HepG2 (cell line): ENCODE data around the gene MEIS3. TPM values are rescaled to one million over a fixed set of nuclear protein-coding genes. Genes with fewer than 3 reads are reported as not detected.

Experiments used
- CEBPG ChIP-seq: IDR thresholded peaks from 2 replicates; pipeline ENCODE4 v1.6.1; 2016
- KDM3A ChIP-seq: IDR thresholded peaks from 2 replicates; pipeline ENCODE4 v1.6.1; 2018; ENCODE audit warnings: low read depth, missing compliant biosample characterization
- KDM5A ChIP-seq: fragments of 200-600 bp; sonication (generic); IDR thresholded peaks from 2 replicates; pipeline ENCODE4 v1.7.0; 2018; ENCODE audit warnings: antibody characterized with exemption, mild to moderate bottlenecking, low read length, borderline replicate concordance
- KMT2B ChIP-seq: IDR thresholded peaks from 2 replicates; pipeline ENCODE4 v1.6.1; 2016; ENCODE audit warnings: missing genetic modification reagents, missing compliant biosample characterization
- MAFF ChIP-seq: IDR thresholded peaks from 2 replicates; pipeline ENCODE4 v1.6.1; 2011; ENCODE audit warnings: low read depth, low read length, improper control_type of control experiment
- MAFK ChIP-seq, 2 experiments: IDR thresholded peaks in 1 of 2; conservative IDR thresholded peaks in 1 of 2; 2 replicates each; pipeline ENCODE4 v1.6.1; 2011; ENCODE audit warnings: improper control_type of control experiment in 2 of 2, low read length in 2 of 2
- MED1 ChIP-seq: sonication (generic); formaldehyde crosslinking; IDR thresholded peaks from 2 replicates; pipeline ENCODE4 v1.4.0; 2020; ENCODE audit warnings: missing genetic modification reagents
- MIER2 ChIP-seq: IDR thresholded peaks from 2 replicates; pipeline ENCODE4 v1.6.1; 2016; ENCODE audit warnings: missing biosample characterization, missing genetic modification reagents
- POLR2A ChIP-seq, 2 experiments: IDR thresholded peaks; 2 replicates each; pipeline ENCODE4 v1.6.1; 2011; ENCODE audit warnings: low read depth in 2 of 2, low read length in 2 of 2, mild to moderate bottlenecking in 1 of 2, moderate library complexity in 1 of 2; ENCODE audit not compliant: insufficient read depth in 1 of 2
- SALL1 ChIP-seq: sonication (generic); formaldehyde crosslinking; IDR thresholded peaks from 2 replicates; pipeline ENCODE4 v1.8.0; 2022; ENCODE audit warnings: mild to moderate bottlenecking, missing genetic modification reagents
- SAP130 ChIP-seq: IDR thresholded peaks from 2 replicates; pipeline ENCODE4 v1.6.1; 2016; ENCODE audit warnings: low read depth
- SMC3 ChIP-seq: IDR thresholded peaks from 2 replicates; pipeline ENCODE4 v1.6.1; 2011; ENCODE audit warnings: low read length, improper control_type of control experiment
- SRY ChIP-seq: sonication (generic); formaldehyde crosslinking; IDR thresholded peaks from 2 replicates; pipeline ENCODE4 v1.8.0; 2022; ENCODE audit warnings: mild to moderate bottlenecking, missing genetic modification reagents
- SSRP1 ChIP-seq: IDR thresholded peaks from 2 replicates; pipeline ENCODE4 v1.6.1; 2016; ENCODE audit warnings: control low read depth
- ZFP37 ChIP-seq: sonication (generic); formaldehyde crosslinking; IDR thresholded peaks from 2 replicates; pipeline ENCODE4 v1.4.0; 2020; ENCODE audit warnings: missing genetic modification reagents, borderline replicate concordance
- ZFP82 ChIP-seq: sonication (generic); formaldehyde crosslinking; IDR thresholded peaks from 2 replicates; pipeline ENCODE4 v1.5.1; 2020; ENCODE audit warnings: mild to moderate bottlenecking, missing genetic modification reagents, borderline replicate concordance
- ZNF12 ChIP-seq: sonication (generic); formaldehyde crosslinking; IDR thresholded peaks from 2 replicates; pipeline ENCODE4 v1.5.0; 2020; ENCODE audit warnings: missing genetic modification reagents
- ZNF607 ChIP-seq: sonication (generic); formaldehyde crosslinking; IDR thresholded peaks from 2 replicates; pipeline ENCODE4 v1.5.1; 2020; ENCODE audit warnings: missing genetic modification reagents, mild to moderate bottlenecking, borderline replicate concordance
- ZNF629 ChIP-seq: sonication (generic); formaldehyde crosslinking; conservative IDR thresholded peaks from 2 replicates; pipeline ENCODE4 v1.5.0; 2020; ENCODE audit warnings: missing genetic modification reagents
- ZNF713 ChIP-seq: sonication (generic); formaldehyde crosslinking; IDR thresholded peaks from 2 replicates; pipeline ENCODE4 v1.4.0; 2020; ENCODE audit warnings: mild to moderate bottlenecking, missing genetic modification reagents
- ZSCAN25 ChIP-seq: sonication (generic); formaldehyde crosslinking; IDR thresholded peaks from 2 replicates; pipeline ENCODE4 v1.8.0; 2022; ENCODE audit warnings: mild to moderate bottlenecking, missing genetic modification reagents
- polyA plus RNA-seq, 8 experiments: library from polyadenylated mRNA; depleted of rRNA in 3 of 8; stranded (reverse) in 7 of 8; unstranded in 1 of 8; fragments of >200 nt; fragmentation: Illumina TruSeq in 4 of 8; extraction: Trizol in 4 of 8; gene quantifications; 2 replicates each; pipeline versions ENCODE4 v1.2.1 to v1.2.3, GENCODE V29; 2011 to 2016; ENCODE audit warnings: low read depth in 4 of 8, missing spikeins in 1 of 8, mixed read lengths in 1 of 8; ENCODE audit not compliant: insufficient read depth in 1 of 8
- total RNA-seq, 5 experiments: library from RNA; depleted of rRNA; stranded (reverse); fragments of >200 nt; fragmentation: Illumina TruSeq; extraction: Trizol; gene quantifications; 2 replicates each; pipeline ENCODE4 v1.2.3, GENCODE V29; 2016; ENCODE audit warnings: low read depth in 1 of 5
- TF ChIP-seq, protein P1 (sequence below): sonication (generic); formaldehyde crosslinking; IDR thresholded peaks from 2 replicates; pipeline ENCODE4 v1.5.0; 2020; ENCODE audit warnings: missing genetic modification reagents
- TF ChIP-seq, protein P2 (sequence below): sonication (generic); formaldehyde crosslinking; IDR thresholded peaks from 2 replicates; pipeline ENCODE4 v1.8.1; 2023; ENCODE audit warnings: mild to moderate bottlenecking, missing genetic modification reagents, borderline replicate concordance
- TF ChIP-seq, protein P3 (sequence below): sonication (generic); formaldehyde crosslinking; IDR thresholded peaks from 2 replicates; pipeline ENCODE4 v1.8.1; 2023; ENCODE audit warnings: missing genetic modification reagents, inconsistent platforms, borderline replicate concordance
- TF ChIP-seq, protein P4 (sequence below): IDR thresholded peaks from 2 replicates; pipeline ENCODE4 v1.6.1; 2016; ENCODE audit warnings: mild to moderate bottlenecking
- TF ChIP-seq, protein P5 (sequence below): IDR thresholded peaks from 2 replicates; pipeline ENCODE4 v1.6.1; 2012; ENCODE audit warnings: low read length, improper control_type of control experiment

Gene MEIS3
- total and polyA plus RNA-seq, 2 of the 13 experiments (the other 11 are each of a cell fraction or from before 2014, with no cell fraction given): 0.09 to 0.70 TPM

DNA sequence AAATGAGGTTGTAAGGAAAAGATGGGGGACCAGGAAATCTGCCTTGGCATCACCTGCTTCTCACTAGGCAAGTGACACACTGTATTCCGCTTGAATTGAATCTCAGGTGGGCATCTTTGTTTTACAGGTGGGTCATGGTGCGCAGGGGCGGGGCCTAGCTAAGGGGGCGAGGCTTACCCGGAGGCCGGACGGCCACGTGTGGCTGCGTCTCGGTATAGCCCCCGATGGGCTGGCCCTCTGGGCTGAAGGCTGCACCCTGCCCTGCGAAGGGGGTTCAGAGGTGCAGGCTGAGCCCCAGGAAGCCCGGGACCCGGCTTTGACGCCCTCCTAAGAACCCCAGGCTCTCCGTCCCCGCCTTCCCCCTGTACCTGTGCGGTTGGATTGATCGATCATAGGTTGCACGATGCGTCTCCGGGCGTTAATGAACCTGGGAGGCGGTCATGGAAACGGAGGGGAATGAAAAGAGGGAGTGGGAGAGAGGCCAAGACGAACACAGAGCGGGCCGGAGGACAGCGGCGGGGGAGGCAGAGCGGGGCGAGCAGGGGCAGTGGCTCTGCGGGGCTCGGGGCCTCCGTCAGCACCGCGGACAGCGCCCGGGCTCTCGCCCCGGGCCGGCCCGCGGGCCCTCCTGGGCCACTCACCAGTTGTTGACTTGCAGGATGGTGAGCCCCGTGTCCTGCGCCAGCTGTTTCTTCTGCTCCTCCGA is 12.5 kb downstream of the MEIS3 start (continued):
- TF ChIP-seq, protein P1, sequence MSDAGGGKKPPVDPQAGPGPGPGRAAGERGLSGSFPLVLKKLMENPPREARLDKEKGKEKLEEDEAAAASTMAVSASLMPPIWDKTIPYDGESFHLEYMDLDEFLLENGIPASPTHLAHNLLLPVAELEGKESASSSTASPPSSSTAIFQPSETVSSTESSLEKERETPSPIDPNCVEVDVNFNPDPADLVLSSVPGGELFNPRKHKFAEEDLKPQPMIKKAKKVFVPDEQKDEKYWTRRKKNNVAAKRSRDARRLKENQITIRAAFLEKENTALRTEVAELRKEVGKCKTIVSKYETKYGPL (CRISPR knock-in tag): no peak
- no peak for TF ChIP-seq ZNF629 (CRISPR knock-in tag)
- TF ChIP-seq SSRP1 (CRISPR knock-in tag): no peak
- TF ChIP-seq KMT2B (CRISPR knock-in tag): no peak
- TF ChIP-seq, protein P2, sequence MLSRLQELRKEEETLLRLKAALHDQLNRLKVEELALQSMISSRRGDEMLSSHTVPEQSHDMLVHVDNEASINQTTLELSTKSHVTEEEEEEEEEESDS: no peak
- no peak for TF ChIP-seq ZFP82 (CRISPR knock-in tag)
- TF ChIP-seq, protein P3, sequence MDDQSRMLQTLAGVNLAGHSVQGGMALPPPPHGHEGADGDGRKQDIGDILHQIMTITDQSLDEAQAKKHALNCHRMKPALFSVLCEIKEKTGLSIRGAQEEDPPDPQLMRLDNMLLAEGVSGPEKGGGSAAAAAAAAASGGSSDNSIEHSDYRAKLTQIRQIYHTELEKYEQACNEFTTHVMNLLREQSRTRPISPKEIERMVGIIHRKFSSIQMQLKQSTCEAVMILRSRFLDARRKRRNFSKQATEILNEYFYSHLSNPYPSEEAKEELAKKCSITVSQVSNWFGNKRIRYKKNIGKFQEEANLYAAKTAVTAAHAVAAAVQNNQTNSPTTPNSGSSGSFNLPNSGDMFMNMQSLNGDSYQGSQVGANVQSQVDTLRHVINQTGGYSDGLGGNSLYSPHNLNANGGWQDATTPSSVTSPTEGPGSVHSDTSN (CRISPR knock-in tag): 0 out of 2 replicates have a peak, but pooled peaks have one; percentile 37
- TF ChIP-seq SMC3: no peak
- TF ChIP-seq KDM3A (CRISPR knock-in tag): no peak
- no peak for TF ChIP-seq POLR2A (IDR thresholded peaks at IDR 0.05; ENCODE audit: insufficient read depth in 1 of 2, low read depth in 2 of 2, low read length in 2 of 2)
- peak; percentile 80 for TF ChIP-seq SALL1 (CRISPR knock-in tag)
- TF ChIP-seq MAFF: no peak
- peak; percentile 95 for TF ChIP-seq MIER2
- 0 out of 2 replicates have a peak, but pooled peaks have one; percentile 34 for TF ChIP-seq ZFP37
- peak; percentile 59; the same call in 1 of the 2 replicates for TF ChIP-seq ZSCAN25 (CRISPR knock-in tag)
- peak; percentile 66; the same call in 1 of the 2 replicates for TF ChIP-seq ZNF607 (CRISPR knock-in tag)
- TF ChIP-seq SRY (CRISPR knock-in tag): 0 out of 2 replicates have a peak, but pooled peaks have one; percentile 55
- TF ChIP-seq MAFK (conservative IDR thresholded peaks at IDR 0.05 in 1 of 2, IDR thresholded peaks at IDR 0.05 in 1 of 2; ENCODE audit: low read length in 2 of 2): no peak
- TF ChIP-seq, protein P4, sequence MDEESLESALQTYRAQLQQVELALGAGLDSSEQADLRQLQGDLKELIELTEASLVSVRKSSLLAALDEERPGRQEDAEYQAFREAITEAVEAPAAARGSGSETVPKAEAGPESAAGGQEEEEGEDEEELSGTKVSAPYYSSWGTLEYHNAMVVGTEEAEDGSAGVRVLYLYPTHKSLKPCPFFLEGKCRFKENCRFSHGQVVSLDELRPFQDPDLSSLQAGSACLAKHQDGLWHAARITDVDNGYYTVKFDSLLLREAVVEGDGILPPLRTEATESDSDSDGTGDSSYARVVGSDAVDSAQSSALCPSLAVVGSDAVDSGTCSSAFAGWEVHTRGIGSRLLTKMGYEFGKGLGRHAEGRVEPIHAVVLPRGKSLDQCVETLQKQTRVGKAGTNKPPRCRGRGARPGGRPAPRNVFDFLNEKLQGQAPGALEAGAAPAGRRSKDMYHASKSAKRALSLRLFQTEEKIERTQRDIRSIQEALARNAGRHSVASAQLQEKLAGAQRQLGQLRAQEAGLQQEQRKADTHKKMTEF (CRISPR knock-in tag): peak; percentile 21; the same call in 1 of the 2 replicates
- no peak for TF ChIP-seq ZNF12 (CRISPR knock-in tag)
- 0 out of 2 replicates have a peak, but pooled peaks have one; percentile 20 for TF ChIP-seq MED1 (CRISPR knock-in tag)
- TF ChIP-seq, protein P5, sequence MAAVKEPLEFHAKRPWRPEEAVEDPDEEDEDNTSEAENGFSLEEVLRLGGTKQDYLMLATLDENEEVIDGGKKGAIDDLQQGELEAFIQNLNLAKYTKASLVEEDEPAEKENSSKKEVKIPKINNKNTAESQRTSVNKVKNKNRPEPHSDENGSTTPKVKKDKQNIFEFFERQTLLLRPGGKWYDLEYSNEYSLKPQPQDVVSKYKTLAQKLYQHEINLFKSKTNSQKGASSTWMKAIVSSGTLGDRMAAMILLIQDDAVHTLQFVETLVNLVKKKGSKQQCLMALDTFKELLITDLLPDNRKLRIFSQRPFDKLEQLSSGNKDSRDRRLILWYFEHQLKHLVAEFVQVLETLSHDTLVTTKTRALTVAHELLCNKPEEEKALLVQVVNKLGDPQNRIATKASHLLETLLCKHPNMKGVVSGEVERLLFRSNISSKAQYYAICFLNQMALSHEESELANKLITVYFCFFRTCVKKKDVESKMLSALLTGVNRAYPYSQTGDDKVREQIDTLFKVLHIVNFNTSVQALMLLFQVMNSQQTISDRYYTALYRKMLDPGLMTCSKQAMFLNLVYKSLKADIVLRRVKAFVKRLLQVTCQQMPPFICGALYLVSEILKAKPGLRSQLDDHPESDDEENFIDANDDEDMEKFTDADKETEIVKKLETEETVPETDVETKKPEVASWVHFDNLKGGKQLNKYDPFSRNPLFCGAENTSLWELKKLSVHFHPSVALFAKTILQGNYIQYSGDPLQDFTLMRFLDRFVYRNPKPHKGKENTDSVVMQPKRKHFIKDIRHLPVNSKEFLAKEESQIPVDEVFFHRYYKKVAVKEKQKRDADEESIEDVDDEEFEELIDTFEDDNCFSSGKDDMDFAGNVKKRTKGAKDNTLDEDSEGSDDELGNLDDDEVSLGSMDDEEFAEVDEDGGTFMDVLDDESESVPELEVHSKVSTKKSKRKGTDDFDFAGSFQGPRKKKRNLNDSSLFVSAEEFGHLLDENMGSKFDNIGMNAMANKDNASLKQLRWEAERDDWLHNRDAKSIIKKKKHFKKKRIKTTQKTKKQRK: no peak
- no peak for TF ChIP-seq CEBPG
- TF ChIP-seq KDM5A: no peak
- no peak for TF ChIP-seq ZNF713 (CRISPR knock-in tag)
- peak; percentile 35; the same call in 1 of the 2 replicates for TF ChIP-seq SAP130 (CRISPR knock-in tag)
